HG03159 (cell line): Measurements from ENCODE around the gene PPP1R9B.

Source experiments
- ATAC-seq: cut with Tn5 transposase; IDR thresholded peaks from one replicate; pipeline ENCODE4 v1.9.1; 2021; ENCODE audit warnings: mild to moderate bottlenecking, moderate library complexity; ENCODE audit not compliant: unreplicated experiment

PPP1R9B gene

DNA sequence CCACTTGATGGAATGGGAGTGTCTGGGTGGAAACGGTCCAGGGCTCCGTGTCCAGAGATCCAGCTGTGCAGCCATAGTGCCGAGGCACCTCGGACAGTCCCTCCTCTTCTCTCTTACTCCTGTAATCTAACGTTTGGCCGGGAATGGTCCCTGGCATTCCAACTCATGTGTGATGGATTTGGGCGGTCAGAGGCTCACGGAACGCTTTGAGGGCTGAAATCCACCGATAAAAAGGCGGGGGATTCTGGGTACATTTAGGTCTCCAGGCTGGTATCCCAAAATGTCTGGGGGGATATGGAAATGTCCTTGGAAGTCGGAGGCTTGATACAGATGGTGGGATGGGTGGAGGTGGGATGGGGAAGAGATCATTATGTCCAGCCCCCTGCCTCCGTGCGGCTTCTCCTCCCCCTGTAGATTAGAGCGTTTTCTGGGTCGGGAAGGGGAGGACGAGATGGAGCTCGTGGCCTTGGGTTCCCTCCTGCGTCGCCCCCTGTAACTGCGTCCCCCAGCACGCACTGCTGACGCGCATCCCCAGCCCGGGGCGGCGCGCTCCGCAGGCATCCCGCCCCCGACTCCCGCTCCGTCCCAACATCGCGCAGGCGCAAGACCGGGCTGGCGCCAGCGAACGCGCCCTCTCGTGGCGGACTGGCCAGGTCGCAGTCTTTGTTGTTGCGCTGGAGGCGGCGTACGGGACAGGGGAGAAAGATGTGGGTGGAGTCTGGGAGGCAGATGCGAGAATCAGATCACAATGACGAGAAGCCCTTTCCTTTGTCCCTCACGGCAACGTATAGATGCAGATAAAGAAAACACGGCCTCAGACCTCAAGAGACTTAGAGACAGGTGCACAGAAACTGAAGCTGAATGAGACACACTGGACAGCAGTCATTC lies 10.8 kb upstream of the PPP1R9B start:
- ATAC-seq: peak; percentile 84

DNA sequence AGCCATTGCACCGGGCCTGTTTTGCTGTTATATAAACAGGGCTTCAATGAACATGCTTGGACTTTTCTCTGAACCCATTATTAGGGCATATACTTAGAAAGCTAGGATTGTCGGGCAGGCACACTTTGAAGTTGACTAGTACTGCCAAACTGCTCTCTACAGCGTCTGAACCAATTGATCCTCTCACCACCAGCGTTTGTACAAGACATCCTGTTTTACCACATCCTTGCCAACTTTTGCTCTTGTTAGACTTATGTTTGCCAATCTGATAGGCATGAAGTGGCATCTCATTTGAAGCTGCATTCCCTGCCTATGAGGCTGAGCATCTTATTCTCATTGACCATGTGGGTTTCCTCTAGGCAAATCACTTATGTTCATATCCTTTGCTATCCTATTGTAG lies 7.4 kb upstream of the PPP1R9B start:
- no peak for ATAC-seq

DNA sequence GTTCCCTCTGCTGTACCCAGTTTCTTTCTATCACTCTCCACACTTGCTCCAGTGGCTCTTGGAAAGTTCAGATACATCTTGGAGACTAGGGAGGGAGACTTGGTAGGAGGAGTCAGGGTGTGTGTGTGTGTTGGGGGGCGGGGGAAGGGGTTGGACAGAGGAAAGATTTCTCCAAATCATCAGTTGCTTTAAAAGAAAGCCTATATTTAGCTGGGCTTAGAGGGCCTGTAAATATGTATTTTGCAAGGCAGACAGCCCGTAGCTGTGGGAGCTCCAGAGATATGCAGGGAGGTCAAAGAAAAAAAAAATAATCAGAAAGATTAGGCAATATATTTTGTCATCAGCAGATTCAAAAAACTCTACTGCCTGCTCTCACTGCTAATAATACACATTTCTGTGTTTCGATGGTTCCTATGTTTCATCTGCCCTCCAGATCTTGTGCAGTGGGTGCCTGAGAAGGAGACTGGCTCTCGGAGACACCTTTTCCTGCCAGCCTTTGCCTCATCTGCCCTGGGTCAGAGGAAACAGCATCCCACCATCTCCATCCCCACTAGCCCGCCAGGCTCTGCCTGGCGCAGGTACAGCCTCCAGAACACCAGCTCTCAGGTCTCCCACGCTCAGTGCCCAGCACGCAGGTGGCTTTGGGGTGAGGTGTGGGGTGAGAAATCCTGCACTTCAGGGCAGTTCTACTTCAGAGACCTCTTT lies 4.8 kb upstream of the PPP1R9B start:
- no peak for ATAC-seq

DNA sequence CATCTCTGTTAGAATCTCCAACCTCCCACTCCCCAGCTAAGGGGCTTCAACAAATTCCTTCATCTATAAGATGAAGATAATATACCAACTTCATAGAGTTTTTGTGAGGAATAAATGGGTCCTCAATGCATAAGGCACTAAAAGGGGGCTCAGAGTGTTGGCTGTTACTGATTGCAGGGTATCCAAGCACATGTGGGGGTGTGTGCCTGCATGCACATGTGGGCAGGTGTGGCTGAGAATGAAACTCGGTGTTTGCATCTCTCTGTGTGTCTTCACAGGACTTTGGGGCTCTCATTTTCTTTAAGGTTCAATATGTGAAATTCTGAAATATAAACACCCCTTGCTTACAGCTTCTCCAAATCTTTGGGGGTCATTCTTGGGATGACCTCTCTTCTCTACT lies 4.1 kb upstream of the PPP1R9B start:
- no peak for ATAC-seq

DNA sequence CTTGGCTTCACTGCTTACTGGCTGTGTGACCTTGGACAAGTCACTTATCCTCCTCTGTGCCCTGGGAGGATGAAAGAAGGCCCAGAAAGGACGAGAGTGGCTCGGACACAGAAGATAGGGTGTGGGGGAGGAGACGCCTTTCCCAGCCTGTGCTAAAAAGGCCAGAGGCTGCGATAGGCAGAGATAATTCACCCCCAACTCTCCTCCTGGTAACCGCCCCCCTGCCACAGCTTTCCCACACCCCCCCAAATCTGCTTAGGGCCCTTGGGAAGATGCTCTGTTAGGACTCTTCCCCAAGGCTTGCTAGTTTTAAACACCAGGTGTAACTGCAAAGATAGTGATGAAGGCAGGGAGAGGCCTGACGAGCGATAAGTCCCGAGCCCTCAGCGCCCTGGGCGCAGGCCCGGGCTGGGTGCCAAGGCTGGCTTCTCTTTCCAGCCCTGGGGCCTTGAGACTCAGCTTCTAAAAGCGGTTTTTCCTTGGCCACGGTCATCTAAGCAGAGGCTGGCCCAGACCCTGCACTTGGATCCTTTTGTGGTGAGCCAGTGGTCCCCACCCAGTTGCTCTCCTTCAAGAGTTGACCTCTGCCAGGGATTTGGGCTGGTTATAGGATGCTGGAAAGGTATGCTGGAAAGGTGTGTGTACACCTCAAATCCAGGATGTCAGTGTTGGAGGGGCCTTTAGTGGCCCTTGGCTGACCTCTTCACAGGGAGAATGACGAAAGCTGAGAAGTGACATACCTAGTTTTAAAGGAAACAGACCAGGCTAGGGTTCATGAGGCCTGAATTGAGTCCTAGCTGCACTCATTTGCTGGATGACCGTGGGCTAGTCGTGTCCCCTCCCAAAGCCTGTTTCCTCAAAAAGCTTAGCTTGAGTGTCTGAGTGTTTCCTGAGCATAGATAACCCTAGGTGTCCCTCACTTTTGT lies 3.4 kb upstream of the PPP1R9B start:
- no peak for ATAC-seq

DNA sequence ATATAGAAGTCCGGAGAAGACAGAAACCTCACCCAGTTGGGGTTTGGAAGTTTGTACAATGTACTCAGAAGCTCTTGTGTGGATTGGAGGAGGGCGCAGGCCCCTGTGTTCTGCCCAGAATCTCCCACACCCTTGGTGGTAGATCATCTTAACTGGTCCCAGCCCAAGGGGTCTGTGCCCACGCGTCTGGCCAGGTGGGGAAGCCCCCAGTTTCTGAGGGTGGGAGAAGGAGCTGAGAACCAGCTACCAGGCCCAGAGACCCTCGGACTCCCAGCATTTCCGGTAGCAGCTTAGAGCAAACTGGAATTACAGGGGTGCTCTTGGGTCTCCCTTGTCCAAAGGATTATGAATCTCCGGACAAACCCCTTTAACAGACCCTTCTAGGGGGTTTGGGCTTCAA lies 2.3 kb upstream of the PPP1R9B start:
- ATAC-seq: no peak

DNA sequence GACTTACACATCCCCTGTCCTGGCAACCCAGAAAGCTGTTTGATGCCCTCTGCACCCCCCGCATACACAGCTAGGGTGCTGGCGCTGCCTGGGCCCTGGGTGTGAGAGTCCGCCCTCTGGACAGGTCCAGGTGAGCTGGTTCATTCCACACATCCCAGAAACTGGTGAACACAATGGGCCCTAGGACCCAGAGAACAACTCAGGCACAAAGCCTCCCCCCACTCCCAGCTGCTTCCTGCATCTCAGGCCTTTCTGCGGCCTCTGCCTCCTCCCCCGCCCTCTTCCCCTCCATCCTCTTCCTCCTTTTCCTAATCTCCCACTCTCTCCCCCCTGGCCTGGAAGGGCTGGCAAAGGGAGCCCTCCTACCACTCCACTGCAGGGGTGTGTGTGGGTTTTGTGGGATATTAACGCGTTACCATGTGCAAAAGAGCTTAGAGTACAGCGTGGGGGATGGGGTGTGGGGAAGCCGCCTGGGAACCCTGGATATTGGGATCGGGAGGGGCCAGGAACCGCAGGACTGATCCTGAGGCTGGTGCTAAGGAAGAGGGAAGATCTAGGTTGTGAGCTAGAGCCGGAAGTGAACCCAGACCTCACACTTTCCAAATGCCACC lies 1.6 kb upstream of the PPP1R9B start:
- no peak for ATAC-seq

DNA sequence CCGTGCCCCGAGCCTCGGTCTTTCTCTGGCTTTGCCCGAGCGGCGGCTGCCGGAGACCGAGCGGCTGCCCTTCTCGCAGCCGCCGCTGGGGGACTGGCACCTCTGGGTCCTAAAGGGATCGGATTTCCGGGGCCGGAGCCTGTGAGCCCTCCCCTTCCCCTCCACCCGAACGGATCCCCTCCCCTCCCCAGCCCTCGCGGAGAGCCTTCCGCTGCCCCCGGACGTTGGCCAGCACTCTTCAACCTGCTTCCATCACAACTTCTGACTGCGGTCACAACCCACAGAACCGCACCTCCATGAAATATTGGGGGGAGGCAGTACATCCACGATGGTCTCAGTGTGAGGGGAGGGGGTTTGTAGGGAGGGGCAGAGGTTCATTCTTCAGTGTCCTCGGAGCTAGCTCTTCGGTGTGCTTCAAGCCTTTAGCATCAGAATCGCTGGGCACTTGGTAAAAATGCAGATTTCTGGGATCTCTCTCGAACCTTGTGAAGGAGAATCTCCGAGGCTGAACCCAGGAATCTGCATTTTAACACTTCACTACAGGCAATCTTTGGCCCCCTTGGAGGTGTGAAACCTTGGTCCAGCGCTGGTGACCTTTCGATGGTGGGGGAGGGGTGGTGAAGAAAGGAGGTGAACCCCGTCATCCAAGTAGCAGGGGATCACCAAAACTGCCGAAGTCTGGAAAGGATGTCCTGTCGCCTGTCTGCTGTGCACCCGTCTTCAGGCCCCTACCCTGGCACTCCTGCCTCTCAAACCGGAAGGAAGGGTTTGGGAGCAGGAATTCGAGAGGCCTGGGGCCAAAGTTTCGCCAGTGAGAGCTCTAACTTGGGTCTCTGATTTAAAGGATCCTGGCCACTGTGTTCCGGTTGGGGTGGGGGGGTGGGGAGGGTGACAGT lies 812 bp upstream of the PPP1R9B start:
- ATAC-seq: peak; percentile 47

DNA sequence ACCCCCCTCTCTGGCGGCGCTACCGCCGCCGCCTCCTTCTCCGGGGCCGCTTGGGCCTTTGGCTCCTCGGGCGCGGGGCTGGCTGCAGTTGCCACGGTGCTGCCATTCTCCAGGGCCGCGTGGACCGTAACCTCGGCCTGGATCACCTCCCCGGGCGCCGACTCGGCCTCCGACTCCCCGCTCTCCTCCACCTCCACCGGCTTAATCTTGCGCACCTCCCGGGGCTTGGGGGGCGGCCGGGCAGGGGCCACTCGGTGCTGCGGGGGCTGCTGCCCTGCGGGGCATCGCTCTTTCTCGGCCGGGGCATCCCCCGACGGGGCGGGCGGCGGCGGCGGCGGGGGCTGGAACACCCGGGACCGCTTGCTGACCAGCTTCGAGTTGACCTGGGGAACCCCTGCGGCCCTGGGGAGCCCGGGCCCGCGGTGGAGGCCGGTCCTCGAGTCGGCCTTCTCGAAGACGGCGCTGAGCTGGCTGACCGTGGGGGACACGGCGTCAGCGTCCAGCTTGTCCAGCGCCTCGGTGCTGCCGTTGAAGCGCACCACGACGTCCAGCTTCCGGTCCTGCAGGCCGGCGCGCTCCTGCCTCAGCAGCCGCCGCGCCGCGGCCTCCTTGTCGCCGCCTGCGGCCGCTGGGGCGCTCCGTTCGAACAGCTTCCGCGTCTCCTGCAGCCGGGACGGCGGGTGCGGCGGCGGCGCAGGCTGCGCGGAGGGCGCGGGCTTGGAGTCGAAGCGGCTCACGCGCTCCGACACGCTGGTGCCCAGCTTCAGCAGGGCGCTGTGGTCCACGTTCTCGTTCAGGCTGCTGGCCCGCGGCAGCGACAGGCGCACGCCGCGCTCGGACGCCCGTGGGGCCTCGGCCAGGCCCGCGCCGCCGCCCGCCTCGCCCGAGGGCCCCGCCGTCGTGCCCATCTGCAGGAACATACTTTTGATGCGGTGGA lies 792 bp downstream of the PPP1R9B start:
- no peak for ATAC-seq

DNA sequence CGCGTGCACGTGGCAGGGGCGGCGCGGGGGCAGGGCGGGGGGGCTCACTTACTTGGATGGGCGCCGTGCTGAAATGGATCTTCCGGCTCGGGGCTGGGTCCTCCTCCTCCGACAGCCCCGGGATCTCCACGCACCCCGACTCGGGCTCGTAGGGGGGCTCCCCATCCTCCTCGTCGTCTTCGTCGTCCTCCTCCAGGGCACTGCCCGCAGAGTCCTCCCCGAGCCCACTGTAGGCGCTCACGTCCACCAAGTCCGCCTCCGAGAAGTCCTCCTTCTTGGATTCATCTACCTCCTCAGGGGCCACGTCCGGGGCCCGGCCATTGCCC lies 1.4 kb downstream of the PPP1R9B start:
- ATAC-seq: peak; percentile 5

DNA sequence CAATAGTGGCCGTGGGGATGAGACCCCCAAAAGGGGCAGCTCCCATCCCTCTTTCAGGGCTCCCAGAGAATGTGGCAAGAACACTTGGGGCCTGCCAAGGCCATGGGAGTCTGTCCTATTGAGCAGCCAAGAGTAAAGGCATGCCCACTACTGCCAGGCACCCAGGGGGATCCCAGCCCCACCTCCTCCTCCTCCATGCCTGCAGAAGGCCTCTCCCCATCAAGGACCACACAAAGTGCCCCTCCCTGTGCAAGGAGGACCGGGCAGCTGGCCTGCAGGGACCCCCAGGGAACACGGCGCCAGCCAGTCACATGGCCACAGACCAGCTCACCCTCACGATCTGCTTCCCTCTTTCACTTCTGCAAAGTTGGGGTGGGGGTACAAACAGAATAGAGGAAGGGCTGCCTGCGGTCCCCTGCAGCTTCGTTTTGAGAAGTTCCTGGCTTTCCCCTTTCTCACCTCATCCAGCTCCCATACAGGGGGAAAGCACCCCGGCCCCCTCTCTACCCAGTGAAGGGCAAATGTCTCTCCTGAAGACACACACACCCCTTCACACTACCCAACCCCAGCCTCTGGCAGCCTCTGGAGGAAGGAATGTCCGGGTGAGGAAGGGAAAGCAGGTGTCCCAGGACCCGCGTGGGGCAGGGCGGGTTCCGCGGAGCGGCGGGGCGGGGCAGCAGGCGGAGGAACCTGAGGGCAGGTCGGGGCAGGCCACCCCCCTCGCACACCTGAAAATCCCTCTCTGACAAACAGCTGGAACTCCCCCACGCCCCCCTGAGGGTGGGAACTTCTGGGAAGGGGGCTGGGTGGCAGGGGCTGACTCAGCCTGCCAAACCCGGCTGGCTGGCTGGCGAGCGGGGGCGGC lies 2.0 kb downstream of the PPP1R9B start:
- ATAC-seq: peak; percentile 33

DNA sequence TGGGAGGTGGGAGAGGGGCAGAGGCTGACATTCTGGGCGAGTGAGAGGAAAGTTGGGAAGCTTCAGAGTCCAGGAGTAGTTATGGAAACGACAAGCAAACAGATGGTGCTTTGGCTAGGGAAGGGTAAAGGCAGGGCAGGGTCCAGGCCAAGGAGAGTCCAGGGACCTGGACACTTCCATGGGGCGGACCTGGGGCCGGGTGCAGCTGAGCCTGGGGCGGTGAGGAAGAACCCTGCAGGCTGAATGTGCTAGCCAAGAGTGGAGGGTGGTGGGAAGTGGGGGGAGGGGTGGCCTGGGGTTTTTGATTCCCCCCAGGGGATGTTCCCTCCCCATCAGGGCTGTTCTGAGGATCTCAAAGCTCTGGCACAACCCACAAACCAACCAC lies 2.6 kb downstream of the PPP1R9B start:
- ATAC-seq: no peak

DNA sequence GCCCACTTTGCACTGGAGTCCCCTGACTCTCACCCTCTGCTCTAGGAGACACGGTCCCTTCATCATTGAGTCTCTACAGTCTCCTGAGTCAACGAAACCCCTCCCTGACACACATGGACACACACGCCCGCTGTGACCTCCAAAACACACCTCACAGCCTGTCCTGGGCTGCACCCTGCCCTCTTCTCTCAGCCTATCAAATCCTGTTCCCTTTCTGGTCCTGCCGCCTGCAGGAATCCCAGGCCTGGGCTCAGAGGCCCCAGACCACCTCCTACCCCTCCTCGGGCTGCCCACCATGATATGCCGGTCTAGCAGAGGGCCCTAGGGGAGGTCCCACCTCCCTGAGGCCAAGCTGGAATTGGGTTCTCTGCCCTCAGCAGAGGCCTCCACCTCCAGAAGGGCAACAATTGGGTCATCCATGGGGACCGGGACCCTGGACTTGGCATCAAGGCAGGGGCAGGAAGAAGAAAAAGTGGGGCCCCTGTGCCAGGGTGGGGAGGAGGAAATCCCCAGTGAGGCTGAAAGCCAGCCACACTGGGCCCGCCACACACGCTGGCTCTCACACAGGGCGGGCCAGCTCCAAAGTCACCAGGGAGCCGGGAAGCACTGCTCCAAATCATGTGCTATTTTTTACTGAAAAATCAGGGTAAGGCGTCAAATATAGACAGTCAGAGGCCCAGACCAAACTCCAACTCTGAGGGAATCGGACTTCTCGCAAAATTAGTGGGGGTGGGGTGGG lies 3.4 kb downstream of the PPP1R9B start:
- no peak for ATAC-seq

DNA sequence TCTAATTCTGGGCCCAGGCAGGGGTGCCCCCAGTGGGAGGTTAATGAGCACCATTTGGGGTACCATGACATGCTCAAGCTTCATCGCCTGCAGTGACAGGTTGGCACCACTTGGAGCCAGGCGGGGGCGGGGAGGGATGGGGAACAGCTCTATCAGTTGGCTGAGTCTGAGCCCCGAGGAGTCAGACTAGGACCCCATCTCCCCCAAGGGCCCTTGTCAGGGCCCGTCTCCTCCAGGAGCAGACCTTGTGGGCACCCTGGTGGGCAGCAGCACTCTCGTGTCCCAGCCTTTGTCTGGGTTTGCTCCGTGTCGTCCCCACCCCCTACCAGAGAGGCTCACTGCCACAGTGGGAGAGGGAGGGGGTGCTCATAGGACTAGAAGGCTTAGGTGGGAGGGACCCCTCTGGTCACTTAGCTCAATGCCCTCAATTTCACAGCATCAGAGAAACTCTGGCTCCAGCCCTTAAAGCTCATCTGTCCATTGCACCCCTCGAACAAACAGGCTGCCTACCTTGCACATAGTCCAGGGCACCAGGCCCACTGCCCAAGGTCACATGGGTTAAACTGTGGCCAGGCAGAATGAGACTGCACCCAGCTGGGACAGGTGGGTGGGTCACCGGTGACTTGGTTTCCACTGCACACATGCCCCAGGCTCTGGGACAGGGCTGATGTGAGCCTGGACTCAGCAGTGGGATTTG lies 4.1 kb downstream of the PPP1R9B start:
- ATAC-seq: no peak

DNA sequence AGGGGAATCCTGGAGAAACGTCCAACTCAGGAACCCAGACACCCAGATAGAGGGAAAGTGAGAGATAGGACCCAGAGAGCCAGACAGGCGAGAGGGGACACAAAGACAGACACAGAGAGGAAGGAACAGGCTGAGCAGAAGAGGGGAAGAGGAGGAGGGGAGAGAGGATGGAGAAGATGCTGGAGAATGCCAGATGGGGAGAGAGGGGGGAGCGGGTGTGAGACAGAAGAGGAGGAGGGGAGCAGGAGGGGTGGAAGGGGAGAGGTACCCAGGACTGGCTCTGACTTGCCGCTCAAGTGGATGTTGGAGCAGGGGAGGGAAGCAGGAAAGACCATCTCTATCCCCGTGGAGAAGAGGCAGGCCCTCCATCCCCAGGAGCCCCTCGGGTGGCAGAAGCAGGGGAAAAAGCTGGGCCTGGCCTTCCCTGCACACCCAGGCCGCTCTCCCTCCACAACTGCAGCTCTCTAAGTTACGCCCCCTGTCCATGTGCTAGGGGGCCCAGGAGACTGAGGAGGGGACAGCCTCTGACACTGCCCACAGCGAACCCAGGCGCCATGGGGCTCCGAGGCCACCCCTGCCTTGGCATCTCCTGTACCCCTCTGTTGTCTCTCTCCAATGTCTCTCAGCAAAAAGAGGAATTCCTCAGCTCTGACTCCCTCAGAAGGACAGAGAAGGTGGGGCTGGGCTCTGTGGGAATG lies 4.8 kb downstream of the PPP1R9B start:
- ATAC-seq: no peak
